GM12891 (cell line): ENCODE measurements around the gene CRTC3.

ENCODE experiments used
- POLR2A ChIP-seq: IDR thresholded peaks from 2 replicates; pipeline ENCODE4 v1.6.1; 2011; ENCODE audit warnings: low read depth, low read length, control low read depth
- POLR2AphosphoS5 ChIP-seq: IDR thresholded peaks from 2 replicates; pipeline ENCODE4 v1.6.1; 2011; ENCODE audit warnings: low read depth, low read length, control low read depth
- POU2F2 ChIP-seq: IDR thresholded peaks from 2 replicates; pipeline ENCODE4 v1.6.1; 2011; ENCODE audit warnings: low read depth, mild to moderate bottlenecking, control low read depth, low read length, moderate library complexity
- SPI1 ChIP-seq: IDR thresholded peaks from 2 replicates; pipeline ENCODE4 v1.6.1; 2011; ENCODE audit warnings: low read depth, low read length, control low read depth
- TAF1 ChIP-seq: IDR thresholded peaks from 2 replicates; pipeline ENCODE4 v1.6.1; 2011; ENCODE audit warnings: low read depth, low read length, control low read depth

DNA sequence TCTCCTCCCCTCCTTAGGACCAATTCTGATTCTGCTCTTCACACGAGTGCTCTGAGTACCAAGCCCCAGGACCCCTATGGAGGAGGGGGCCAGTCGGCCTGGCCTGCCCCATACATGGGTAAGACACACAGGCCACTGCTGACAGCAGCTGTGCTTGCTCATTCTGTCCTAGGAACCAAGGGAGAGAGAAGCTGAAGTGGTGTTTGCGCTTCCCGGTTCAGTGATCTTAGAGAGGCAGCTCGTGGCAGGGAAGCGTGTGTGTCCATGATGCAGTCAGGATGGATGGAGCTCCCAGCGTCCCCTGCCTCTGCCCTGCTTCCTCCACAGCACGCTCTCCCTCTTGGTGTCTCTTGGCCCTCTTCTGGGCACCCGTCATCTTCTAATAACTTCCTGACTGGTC lies 77.6 kb downstream of the CRTC3 start:
- TF ChIP-seq POLR2AphosphoS5 (no peak), TAF1 (no peak), POLR2A (no peak), SPI1 (no peak), POU2F2 (no peak)
